Retinal pigment epithelial cell (primary cell): Measurements from ENCODE around the gene HIVEP1.

ENCODE experiments used
- DNase-seq: peaks from one replicate; pipeline ENCODE4 v3.0.0-alpha.2; 2010; ENCODE audit warnings: low read depth
- H3K4me3 ChIP-seq: 2 replicates; pipeline ENCODE4 v1.5.1; 2011; ENCODE audit warnings: mild to moderate bottlenecking, low read length, control low read depth, moderate library complexity
- CTCF ChIP-seq: conservative IDR thresholded peaks from 2 replicates; pipeline ENCODE4 v1.5.1; 2011; ENCODE audit warnings: low read depth, low read length, control low read depth, inconsistent platforms

The HIVEP1 gene

DNA sequence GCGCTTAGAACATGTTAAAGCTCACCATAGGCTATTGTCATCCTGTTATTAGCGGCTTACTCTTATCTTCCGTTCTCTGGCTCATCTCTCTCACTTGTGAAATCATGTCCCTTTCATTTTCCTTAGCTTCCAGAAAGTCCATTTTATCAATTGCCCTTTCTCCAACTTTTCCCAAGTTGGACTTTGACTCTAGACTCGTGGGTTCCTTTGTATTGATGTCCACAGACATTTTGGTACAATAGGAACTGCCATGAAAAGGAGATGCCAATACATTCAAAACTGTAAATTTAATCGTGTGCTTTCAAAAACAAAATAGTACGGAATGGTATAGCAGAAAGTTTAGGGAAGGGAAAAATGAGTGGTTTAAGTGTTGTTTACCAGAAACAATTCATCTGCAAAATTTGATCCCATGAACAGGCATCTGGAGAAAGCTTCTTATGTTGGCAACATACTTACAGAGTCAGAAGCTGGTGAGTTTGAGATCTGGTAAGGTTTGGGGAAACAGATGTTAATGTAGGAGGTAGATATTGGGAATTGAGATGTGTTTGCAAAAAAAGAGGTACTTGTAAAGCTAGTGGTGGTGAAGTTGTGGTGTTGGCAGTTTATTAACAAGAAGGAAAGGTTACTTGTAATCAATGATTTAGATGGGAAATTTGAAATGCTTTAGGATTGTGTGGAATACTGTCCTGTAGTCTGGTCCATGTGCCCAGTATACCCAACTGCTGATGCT, 10.2 kb upstream of the HIVEP1 start:
- DNase-seq: no peak
- TF ChIP-seq CTCF: no peak
- no peak overlapping the region for H3K4me3 ChIP-seq

DNA sequence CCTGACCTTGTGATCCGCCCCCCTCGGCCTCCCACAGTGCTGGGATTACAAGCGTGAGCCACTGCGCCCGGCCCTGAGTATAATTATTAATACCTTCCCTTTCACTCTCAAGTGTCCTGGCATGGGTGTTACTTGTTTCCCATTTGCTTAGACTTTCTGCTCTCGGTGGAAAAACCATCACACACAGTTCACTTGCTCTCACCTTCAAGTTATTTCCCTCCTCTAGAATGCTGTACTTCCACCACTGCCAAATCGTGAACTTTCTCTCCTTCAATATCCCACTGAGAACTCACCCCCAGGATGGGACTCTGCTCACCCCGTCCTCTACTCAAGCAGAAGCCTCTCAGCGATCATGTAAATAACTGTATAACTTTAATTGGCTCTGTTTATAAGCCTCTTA, 4.6 kb upstream of the HIVEP1 start:
- TF ChIP-seq CTCF: no peak
- no peak for DNase-seq
- peak overlapping the region; percentile 76 for H3K4me3 ChIP-seq

GRCh38 chr6:12007887-12008286, 4.2 kb upstream of the HIVEP1 start:
- H3K4me3 ChIP-seq: peak overlapping the region; percentile 76
- no peak for DNase-seq
- TF ChIP-seq CTCF: no peak

DNA sequence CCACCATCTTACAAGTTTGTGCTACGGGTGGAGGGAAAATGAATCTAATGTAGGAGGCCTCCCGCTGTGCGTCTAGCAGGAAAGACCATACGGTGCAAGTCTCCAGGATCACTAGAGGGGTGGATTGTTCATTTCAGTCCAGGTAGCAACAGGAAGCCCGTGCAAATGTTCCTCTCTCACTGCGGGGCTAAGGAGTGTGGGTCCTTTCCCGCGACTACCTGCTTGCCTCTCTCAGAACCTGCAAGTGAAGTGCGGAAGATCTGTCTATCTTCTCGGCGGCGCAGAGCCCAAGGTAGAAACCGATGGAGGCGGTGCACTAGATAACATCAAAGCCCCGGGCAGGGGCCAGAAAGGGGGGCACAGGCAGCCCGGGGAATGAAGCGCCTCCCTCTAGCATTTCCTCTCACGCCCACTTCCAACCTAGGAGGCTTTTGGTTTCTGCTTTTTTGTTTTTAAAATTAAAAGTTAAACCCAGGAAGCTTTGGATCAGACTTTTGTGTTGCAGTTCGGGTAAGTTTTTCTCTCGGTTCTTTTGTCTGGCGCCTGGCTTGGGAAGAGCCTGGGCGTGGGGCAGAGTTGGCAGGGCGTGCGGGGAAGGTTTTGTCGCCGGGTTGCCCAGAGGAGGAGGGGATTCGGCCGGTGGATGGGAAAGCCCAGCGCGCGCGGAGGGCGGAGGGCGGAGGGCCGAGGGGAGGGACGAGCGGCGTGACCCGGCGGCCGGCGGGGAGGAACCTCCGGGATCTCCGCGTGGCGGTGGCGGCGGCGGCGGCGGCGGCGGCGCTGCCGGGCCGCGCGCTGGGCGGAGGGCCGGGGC, 3.5 kb upstream of the HIVEP1 start:
- peak overlapping the region; percentile 76 for H3K4me3 ChIP-seq
- DNase-seq: no peak
- no peak for TF ChIP-seq CTCF

DNA sequence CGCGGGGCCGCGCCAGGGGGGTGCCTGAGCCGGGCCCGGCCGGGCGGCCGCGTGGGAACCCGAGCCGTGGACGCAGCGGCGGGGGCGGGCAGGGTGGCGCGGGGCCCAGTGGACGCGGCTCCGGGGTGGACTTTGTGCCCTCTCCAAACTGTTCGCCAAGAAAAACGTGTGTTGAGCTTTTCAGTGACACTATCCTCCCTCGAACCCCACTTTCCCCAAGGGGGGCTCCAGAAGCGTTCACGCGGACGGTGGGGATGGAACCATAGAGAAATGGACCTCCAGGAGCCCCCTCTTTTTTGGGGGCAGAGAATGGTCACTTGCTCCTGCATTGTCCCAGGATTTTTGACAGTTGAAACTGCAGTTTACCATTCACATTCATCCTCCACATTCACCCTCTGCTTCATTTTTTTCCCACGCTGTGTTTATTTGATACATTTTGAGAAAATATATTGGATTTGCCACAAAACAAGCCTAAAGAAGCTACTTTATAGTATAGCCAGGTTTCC, 2.9 kb upstream of the HIVEP1 start:
- no peak for TF ChIP-seq CTCF
- DNase-seq: no peak

DNA sequence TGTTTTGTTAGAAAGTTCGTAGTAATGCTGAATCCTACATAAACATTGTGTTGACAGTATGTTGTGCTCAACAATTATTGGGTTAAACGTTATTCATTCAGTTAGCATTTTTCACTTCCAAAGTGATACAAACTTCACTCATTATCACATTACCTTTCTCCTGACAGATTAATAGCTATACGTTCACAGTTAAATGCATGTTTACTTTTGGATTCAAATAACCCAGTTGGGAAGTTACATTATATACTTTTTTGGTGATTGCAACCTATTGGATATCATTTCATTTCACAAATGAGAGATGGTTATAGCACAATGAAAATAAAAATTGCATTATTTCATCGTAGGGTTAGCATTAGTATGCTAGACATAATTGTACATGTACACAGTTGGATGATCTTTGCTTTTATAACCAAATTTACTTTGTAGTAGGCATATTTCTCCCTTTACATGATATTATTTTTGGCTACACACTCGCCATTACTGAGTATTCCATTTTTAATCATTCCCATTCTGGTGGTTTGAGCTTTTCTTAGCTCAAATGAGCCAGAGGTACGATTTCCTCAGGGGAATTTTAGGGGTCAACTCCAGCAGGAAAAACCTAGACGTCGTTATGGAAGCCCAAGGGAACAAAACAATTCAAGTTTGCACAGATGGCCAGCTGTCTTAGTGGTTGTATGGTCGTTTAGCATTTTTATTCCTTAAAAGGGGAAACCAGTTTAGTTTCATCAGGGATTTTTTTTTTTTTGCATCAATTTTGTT, 2.1 kb upstream of the HIVEP1 start:
- H3K4me3 ChIP-seq: peak overlapping the region; percentile 70
- TF ChIP-seq CTCF: no peak
- DNase-seq: no peak

More for the DNA sequence above, 2.9 kb upstream of the HIVEP1 start:
- peak overlapping the region; percentile 70 for H3K4me3 ChIP-seq
